NCI-H187 treated with DMSO at 0.1 percent for 48 hours (cell line): Measurements from ENCODE around the gene RPAP2.
"Not testable (repeated sequence)": the region's sequence is repeated elsewhere in the genome, so short reads cannot be mapped to it uniquely, and the experiment has no call there.

Experiments
- DNase-seq: peaks from one replicate; lab custom pipeline; 2025; lab: John Stamatoyannopoulos, UW

Gene RPAP2

DNA sequence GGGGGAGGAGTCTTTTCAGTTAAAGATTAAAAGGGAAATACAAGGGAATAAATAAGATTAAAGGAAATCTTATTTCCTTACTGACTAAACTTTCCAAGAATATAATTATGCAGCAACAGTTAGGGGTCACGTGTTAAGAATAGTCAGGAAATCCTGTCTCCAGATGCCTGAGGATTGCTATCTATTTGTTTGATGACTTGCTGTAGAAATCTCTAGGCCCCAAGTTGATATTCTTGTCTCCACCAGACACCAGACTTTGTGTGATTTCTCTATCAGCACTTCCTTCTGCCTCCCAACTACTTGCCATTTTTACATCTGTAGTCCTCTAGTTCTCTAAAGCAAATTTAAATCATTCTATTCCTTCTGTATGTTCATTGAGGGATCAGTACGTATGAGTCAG lies 77.5 kb downstream of the RPAP2 start:
- DNase-seq = no peak

DNA sequence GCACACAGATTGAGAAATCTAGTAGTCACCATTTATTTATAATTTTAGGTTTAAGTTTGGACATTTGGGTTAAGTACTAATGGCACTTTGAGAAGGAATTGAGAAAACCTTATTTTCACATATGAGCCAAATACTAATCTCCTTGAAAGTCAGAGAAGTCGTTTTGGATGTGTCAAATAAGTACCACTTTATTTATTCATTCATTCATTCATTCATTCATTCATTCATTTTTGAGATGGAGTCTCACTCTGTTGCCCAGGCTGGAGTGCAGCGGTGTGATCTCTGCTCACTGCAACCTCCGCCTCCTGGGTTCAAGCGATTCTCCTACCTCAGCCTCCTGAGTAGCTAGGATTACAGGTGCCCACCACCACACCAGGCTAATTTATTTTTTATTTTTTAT lies 79.1 kb downstream of the RPAP2 start:
- DNase-seq = not testable (repeated sequence)

DNA sequence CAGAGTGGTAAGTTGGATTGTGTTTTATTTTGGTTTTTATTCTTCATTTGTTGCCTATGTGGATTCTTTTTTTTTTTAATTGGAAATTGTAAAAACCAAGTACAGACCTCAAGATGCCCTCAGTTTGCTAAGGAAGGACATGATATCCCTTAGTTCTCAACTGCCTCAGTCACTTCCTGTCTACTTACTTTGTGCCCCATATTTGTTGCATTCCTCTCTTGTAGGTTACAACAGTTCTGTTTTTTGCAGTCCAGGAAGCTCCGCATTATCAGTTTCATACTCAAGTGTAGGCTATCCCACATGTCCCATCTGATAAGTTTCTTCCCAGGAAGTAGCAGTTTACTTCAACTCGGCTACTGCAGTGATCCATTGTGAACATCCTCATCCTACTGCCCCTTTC lies 82.0 kb downstream of the RPAP2 start:
- no peak for DNase-seq

DNA sequence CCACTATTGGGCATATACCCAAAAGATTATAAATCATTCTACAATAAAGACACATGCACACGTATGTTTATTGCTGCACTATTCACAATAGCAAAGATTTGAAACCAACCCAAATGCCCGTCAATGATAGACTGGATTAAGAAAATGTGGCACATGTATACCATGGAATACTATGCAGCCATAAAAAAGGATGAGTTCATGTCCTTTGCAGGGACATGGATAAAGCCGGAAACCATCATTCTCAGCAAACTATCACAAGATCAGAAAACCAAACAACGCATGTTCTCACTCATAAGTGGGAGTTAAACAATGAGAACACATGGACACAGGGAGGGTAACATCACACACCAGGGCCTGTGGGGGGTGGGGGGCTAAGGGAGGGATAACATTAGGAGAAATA lies 95.1 kb downstream of the RPAP2 start:
- DNase-seq = not testable (repeated sequence)

DNA sequence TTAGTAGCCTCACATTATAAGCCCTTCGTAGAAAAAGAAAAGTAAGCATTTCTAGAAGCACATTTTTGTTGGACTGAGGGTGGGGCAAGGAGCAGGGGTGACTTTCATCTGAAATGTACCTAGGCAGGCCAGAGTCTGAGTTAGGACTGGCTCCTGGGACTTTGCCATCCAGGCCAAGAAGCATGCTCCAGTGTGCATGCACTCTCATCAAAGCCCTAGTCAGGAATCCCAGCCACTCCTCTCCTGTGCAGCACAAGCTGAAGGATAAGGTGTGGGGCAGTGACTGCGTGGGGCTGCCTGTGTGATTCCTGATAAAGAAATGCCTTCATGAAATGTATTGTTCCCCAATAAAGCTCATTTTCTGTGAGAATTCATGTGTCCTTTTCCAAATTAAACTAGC lies 99.7 kb downstream of the RPAP2 start:
- no peak for DNase-seq

DNA sequence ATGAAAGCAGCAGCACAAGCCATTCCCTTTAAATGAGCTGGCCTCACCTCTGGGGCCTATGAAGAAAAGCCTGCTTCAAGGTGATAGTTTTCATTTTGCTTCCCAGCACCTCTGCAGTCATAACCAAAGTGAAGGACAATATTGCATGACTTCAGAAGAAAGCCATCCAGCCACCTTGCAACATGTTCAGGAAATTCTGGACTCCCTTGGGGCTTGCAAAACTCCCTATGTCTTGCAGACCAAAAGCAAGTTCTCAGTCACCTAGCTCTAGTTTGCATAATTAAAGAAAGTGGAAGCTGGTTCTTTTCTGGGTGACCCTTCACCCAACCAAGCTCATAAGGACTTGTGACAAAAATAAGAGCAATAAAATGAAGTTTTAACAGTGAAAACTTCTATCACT lies 100.2 kb downstream of the RPAP2 start:
- no peak for DNase-seq

DNA sequence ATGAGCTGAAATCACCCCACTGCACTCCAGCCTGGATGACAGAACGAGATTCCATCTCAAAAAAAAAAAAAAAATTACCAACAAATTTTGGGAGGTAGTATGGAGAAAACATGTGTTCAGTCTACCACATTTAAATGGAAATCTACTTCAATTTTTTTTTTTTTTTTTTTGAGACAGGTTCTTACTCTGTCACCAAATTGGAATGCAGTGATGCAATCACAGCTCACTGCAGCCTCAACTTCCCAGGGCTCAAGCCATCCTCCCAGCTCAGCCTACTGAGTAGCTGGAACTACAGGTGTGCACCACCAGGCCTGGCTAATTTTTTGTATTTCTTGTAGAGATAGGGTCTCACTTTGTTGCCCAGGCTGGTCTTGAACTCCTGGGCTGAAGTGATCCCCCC lies 105.8 kb downstream of the RPAP2 start:
- DNase-seq = no peak

DNA sequence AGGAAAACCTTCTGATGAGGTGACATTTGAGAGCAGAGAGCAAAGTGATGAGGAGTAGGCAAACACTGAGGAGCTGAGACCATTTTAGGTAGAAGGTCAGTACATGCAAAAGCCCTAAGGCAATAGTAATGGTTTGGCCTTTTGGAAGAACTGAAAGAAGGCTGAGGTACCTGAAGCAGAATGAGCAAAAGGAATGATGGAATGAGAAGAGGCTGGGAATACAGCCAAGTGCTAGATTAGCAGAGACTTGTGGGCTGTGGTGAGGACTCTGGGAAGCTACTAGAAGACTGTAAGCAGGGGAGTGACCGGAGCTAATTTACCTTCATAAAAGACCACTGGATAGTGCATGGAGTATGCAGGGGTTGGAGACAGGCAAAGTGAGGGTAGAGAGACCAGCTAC lies 110.0 kb downstream of the RPAP2 start:
- no peak for DNase-seq

DNA sequence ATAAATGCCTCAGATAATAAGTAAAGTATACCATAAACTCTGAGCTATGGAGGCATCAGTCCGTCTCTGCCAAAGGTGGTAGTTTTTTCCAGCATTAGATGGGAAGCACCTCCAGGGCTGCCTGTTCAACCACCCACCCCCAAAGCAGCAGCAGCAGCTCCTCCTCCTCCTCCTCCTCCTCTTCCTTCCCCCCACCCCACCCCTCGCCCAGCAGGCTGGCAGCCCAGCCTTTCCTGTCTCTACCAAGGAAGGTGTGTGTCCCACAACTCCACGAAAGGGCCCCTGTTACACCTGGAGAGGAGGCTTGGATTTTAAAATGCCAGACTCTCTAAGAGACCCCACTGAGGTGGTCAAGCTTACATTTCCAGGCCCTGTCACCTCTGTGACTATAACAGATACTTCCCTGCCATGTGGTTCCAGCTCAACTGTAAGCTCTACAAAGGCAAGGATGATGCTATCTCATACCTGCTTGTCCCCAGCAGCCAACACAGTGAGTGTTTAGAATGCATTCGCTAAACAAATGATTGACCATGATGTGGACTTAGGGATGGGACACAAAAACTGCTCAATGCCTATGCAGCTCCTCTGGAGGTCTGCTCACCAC lies 111.2 kb downstream of the RPAP2 start:
- no peak for DNase-seq

DNA sequence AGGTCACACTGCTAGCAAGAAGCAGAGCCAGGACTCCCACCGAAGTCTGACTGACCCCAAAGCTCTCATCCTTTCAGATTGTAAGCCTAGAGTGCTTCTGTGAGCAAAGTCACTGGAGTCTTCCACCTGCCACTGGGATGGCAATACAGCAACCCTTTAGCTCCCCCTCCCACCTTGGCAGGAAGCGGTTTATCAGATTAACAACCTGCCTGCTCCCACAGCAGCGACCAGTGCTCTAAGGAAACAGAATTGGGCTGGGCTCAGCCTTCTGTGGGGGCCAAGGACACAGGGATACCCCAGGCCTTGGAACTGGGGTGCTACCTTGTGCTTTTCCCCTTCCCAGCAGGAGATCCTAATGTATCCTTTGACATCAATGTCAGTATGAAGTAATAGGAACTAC lies 111.8 kb downstream of the RPAP2 start:
- no peak for DNase-seq

DNA sequence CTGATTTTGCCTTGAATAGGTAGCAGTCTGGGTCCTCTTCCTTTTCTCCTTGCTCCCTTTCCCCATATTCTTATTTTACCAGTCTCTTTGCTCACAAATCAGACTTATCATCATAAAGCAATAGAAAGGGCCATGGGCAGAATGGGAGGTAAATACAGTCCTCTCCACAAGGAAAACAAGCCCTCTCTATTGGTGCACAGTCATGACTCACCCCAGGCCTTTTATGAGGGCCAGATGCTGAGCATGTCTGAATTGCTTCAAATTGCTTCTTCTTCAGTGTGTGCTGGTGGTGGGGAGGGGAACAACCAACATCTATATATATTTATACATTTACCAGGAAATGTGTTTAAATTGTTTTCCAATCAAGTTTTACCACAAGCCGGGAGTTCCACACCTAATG lies 112.7 kb downstream of the RPAP2 start:
- no peak for DNase-seq

DNA sequence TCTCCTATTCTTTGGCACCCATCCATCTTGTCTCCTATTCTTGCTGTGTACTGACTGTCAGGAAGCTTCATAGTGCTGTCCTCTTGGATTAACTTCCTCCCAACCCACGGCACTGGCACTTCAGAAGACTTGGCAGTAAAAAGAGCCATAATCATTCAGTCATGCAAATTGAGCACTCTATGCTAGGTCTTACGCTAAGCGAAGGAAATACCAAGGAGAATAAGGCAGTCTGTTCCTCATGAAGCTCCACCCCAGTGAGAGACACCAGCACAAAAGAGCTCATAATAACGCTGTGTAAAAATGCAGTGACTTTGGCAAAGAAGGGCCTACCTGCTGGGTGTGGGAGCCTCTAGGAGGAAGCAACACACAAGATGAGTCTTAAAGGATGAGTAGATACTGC lies 120.8 kb downstream of the RPAP2 start:
- DNase-seq = no peak

DNA sequence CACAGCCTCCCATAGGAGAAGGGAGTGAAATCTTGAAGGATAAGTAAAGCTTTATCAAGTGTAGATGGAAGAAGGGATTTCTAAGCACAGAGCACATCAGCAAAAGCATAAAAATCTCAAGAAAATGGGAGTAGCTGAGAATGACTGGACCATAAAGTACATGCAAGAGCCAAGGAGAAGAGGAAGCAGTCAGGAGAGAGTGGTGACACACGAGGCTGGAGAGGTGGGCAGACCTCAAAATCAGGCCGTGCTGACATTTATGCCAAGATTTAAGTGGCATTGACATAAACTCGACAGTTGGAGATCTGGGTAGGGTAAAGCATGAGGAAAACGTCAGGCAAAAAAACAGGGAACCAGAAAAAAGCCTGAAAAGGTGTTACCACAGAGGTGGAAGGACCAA lies 125.5 kb downstream of the RPAP2 start:
- no peak for DNase-seq

DNA sequence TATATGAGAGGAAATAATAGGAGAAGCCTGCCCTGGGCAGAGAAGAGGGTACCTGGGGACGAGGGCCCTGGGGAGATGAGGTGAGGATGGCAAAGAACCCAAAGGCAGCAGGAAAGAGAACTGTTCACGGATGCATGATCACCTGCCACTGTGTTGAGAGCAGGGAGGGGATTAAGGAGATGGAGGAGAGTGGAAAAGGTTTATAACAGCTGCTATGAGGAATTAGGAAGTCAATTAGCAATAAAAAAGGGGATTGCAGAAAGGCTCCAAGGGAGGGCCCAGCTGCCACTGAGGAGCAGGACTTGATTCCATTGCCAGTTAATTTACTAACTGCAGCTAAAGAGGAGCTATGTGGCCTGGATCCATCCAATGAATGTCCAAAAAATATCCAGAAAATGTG lies 126.8 kb downstream of the RPAP2 start:
- DNase-seq = no peak

DNA sequence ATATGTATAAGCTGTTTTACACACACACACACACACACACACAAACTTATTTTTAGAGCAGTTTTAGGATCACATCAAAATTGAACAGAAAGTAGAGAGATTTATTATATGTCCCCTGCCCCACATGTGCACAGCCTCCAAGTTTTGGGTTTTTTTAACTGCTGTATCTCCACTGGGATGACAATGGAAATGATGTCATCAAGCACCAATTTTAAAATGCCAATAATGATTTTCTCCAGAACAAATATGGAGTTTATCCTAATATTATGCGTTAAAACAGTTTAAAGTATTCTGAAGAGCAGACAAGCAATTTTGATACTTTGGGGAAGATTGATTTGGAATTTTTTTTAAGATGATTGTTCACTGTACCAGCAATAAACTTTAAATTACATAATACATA lies 131.2 kb downstream of the RPAP2 start:
- DNase-seq = no peak

DNA sequence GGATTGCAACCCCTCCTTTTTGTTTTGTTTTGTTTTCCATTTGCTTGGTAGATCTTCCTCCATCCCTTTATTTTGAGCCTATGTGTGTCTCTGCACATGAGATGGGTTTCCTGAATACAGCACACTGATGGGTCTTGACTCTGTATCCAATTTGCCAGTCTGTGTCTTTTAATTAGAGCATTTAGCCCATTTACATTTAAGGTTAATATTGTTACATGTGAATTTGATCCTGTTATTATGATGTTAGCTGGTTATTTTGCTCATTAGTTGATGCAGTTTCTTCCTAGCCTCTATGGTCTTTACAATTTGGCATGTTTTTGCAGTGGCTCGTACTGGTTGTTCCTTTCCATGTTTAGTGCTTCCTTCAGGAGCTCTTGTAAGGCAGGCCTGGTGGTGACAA lies 135.7 kb downstream of the RPAP2 start:
- DNase-seq = not testable (repeated sequence)

DNA sequence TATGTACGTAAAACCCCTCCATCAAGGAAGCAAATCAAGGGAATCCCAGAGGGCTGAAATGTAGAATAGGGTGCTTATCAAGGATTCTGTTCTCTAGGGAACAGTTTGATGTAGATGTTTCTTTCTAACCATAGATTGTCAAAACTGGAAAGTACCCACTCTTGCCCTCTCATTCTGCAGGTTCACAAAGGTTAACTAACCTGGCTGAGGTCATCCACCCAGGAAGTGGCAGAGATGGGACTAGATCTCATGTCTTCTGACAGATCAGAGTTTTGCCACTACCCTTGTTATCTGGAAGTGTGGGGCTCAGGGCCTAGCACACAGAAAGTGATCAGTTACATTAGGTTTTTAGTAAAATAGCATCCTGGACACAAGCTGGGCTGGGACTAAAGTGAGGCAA lies 140.4 kb downstream of the RPAP2 start:
- no peak for DNase-seq

DNA sequence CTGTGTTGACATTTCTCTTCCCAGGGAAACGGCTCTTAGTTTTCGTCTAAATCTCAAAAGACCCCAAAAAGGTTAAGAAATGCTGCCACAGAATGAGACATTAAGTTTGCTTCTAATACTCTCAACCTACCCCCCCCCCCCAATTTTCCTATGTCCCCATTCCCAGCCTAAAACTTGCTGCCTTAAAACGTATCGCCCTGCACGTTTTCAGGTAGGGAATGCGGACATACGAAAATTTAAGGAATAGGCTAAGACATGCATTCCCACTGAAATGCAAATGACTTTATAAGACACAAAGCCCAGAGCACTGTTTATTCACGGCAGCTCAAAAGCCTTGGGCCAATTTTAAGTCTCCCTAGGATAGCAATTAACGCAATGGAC lies 142.4 kb downstream of the RPAP2 start:
- DNase-seq = no peak

DNA sequence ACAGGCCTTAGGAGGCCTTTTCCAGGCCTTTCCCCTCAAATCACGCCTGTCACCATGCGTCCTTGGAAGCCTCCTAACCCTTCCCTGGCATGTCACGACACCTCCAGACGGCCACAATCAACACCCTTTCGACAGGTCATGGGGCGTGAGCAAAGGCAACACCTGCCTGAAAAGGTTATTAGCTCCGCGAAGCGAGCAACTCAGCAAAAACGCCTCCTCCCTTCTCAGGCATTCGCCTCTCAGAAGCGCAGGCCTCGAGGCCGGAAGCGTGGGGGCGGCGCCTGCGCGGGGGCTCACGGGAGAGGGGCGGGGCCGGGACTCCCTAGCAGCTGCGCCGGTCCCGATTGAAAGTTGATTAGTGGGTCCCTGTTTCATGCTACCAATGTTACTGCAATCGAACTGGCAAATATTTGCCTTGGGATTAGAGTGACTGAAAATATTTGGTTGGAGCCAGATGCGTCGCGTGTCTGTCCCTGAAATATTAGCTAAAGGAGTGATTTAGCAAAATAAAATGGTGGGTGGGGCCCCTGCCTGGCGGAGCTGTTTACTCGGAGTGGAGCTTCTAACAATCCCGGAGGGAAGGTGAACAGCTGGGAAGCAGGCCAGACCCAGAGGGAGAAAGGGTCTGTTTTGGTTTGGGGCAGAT lies 143.0 kb downstream of the RPAP2 start:
- no peak for DNase-seq

DNA sequence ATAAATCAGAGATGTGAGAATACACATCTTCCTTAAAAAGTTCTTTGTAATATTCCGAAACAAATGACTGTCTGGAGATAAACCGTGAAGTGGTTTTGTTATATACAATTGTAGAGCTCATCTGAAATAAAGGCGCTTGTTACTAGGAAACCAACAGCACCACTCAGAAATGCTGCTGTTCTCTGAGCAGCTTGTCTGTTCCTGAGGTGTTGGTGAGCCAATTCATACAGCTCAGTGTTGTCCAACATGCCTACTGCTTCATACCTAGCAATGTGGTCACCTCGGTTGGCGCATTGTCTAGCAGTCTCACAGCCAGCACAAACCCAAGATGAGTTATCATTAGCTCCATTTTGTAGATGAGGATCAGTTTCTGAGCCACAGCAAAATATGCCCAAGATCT lies 143.5 kb downstream of the RPAP2 start:
- DNase-seq = no peak

DNA sequence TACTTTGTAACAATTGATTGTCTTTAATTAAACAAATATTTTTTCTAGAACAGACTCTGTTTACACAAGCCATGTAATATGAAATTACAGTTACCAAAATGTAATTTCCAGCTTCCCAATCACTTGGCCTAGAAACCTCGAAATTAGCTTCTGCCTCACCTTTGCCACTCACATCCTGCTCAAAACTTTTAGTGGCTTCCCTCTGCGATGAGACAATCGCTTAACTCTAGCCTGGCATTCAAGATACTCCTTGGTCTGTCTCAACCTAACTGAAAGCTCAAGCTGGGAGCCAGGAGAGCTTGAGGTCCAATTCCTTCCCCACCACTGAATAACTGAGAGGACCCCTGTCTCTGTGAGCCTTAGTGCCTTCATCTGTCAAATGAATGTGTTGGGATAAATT lies 145.0 kb downstream of the RPAP2 start:
- no peak for DNase-seq

DNA sequence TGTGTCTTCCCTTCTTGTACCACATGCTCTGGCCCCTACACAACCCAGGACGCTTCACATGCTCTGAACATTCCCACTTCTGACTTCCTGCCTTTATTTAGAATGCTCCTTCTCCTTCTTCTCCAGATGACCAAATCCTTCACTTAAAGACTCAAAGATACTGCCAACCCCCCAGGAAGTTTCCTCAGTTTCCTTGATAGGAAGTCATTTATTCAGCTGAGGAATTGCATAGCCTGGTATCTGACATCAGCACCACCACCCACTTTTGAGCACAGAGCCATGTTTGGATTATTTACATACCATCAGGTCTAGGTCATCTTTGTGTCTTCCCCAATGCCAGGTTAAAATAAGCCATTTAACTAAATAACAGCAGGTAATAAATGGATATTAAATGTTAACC lies 145.5 kb downstream of the RPAP2 start:
- no peak for DNase-seq

DNA sequence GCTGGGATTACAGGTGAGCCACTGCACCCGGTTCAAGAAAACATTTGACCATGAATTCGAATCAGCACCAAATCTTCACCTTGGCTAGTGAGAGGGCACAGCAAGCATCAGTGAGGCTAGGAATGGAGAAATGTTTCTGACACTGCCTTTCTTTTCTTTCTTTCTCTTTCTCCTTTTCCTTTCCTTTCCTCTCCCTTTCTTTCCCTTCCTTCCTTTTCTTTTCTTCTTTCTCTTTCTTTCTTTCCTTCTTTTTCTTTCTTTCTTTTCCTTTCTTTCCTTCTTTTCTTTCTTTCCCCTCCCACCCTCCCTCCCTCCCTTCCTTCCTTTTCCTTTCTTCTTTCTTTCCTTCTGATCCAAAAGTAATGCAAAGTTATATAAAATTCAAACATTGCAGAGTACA lies 147.0 kb downstream of the RPAP2 start:
- no peak for DNase-seq

DNA sequence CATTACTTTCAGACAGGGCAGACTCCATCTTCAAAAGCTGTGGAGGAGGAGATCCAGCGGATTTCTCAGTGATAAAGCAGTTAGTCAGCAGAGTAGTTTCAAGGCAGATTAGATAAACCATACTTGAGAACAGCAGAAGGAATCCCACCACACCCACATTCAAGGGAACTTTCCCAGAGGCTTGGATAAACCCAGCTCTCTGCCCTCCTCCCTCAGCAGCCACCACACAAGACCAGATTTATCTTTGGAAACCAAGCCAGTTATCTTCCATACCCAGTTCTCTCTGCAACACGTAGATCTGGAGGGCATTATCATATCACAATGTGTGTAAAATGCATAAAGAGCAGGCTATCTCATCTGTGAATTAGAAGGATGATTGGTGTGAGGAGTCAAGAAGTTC lies 147.7 kb downstream of the RPAP2 start:
- DNase-seq = no peak
